HL-60 (cell line): ENCODE measurements around the gene NUP62.

Source experiments
- DNase-seq, 2 experiments: peaks; one replicate each; pipeline ENCODE4 v3.0.0-alpha.2; 2010 to 2020; ENCODE audit warnings: low read depth in 1 of 2, low spot score in 1 of 2
- H3K27ac ChIP-seq: fragments of 250-450 bp; sonication (Bioruptor Pico); replicated peaks from 2 replicates; pipeline ENCODE4 v1.5.1; 2020; ENCODE audit warnings: mild to moderate bottlenecking, moderate library complexity
- H3K27me3 ChIP-seq: fragments of 250-450 bp; sonication (Bioruptor Pico); 2 replicates; pipeline ENCODE4 v1.5.1; 2021; ENCODE audit warnings: mild to moderate bottlenecking, moderate library complexity; ENCODE audit not compliant: insufficient read depth, poor library complexity, severe bottlenecking
- H3K4me3 ChIP-seq: replicated peaks from 2 replicates; pipeline ENCODE4 v1.5.1; 2011; ENCODE audit warnings: mild to moderate bottlenecking, control low read depth, low read length; ENCODE audit not compliant: insufficient read depth
- CTCF ChIP-seq: IDR thresholded peaks from one replicate; pipeline ENCODE4 v1.5.1; 2011; ENCODE audit warnings: low read length, control low read depth, inconsistent platforms; ENCODE audit not compliant: insufficient read depth
- GABPA ChIP-seq: IDR thresholded peaks from 2 replicates; pipeline ENCODE4 v1.6.1; 2012; ENCODE audit warnings: low read depth
- POLR2AphosphoS5 ChIP-seq: IDR thresholded peaks from 2 replicates; pipeline ENCODE4 v1.6.1; 2012; ENCODE audit warnings: low read depth
- REST ChIP-seq: IDR thresholded peaks from 2 replicates; pipeline ENCODE4 v1.6.1; 2012; ENCODE audit warnings: low read depth; ENCODE audit not compliant: insufficient replicate concordance
- SPI1 ChIP-seq: IDR thresholded peaks from 2 replicates; pipeline ENCODE4 v1.6.1; 2012; ENCODE audit warnings: low read depth, mild to moderate bottlenecking, borderline replicate concordance

Gene NUP62

GRCh38 chr19:49866933-49867782 is 62.1 kb downstream of the NUP62 start, which contains the start of gene PNKP:
Gene PNKP (minus strand): TSS chr19:49867576. CDS start chr19:49867204, 372 bp downstream.
- TF ChIP-seq CTCF = no peak
- TF ChIP-seq REST = no peak
- TF ChIP-seq SPI1 = no peak
- TF ChIP-seq POLR2AphosphoS5 = peak; percentile 73; the same call in 1 of the 2 replicates
- TF ChIP-seq GABPA = peak; percentile 91

GRCh38 chr19:49864890-49865289 is 64.4 kb downstream of the NUP62 start:
- DNase-seq = peak in 1 of 2 experiments; percentile 84
- Histone ChIP-seq H3K27ac (peak overlapping the region; percentile 21), H3K27me3 (no peaks in the 10 kb centered on the region), H3K4me3 (peak overlapping the region; percentile 28)
- no peak for TF ChIP-seq CTCF
- no peak for TF ChIP-seq GABPA
- no peak; the same call in 1 of the 2 replicates for TF ChIP-seq POLR2AphosphoS5
- TF ChIP-seq SPI1 = peak; percentile 74; the same call in 1 of the 2 replicates

More at GRCh38 chr19:49866933-49867782, 62.1 kb downstream of the NUP62 start, which contains the start of gene PNKP:
- DNase-seq = peak; percentile 82 to 90
- peak within 1 kb of the TSS; percentile 82 for H3K4me3 ChIP-seq
- peak within 1 kb of the TSS; percentile 85 for H3K27ac ChIP-seq
- no peaks in the 10 kb centered on the region for H3K27me3 ChIP-seq

- TF ChIP-seq SPI1 (no peak), POLR2AphosphoS5 (peak; percentile 10; the same call in 1 of the 2 replicates)
- DNase-seq = no peak
- Histone ChIP-seq H3K27ac (no peak overlapping the region), H3K27me3 (no peaks in the 10 kb centered on the region), H3K4me3 (no peak overlapping the region)
These were observed 65.4 kb downstream of the NUP62 start for GRCh38 chr19:49863935-49864320.

- Histone ChIP-seq H3K27me3 (no peaks in the 10 kb centered on the region), H3K27ac (no peak overlapping the region), H3K4me3 (no peak overlapping the region)
- TF ChIP-seq REST (no peak), SPI1 (no peak), POLR2AphosphoS5 (no peak), CTCF (no peak), GABPA (no peak)
- no peak for DNase-seq
These were observed 65.9 kb downstream of the NUP62 start for GRCh38 chr19:49863254-49863934.
